Dermis blood vessel endothelial cell (primary cell): Measurements from ENCODE around the gene AGRN. TPM values are rescaled to one million over a fixed set of nuclear protein-coding genes. Genes with fewer than 3 reads are reported as not detected.
A peak's percentile ranks its signal among the peaks of the same experiment; 100 is the strongest.
"Not testable (repeated sequence)": the region's sequence is repeated elsewhere in the genome, so short reads cannot be mapped to it uniquely, and the experiment has no call there.

Source experiments
- DNase-seq: peaks from one replicate; pipeline ENCODE4 v3.0.0; 2010
- total RNA-seq: library from RNA; depleted of rRNA; stranded (reverse); fragments of >200 nt; gene quantifications from 2 replicates; pipeline ENCODE4 v1.2.3, GENCODE V29; 2014

AGRN gene
- total RNA-seq, 1 donor from 2014 or later: 117 TPM

- DNase-seq: no peak
Measured at GRCh38 chr1:1067860-1068516, 48.1 kb downstream of the AGRN start.

- DNase-seq: no peak
Measured at GRCh38 chr1:1068517-1069055, 48.7 kb downstream of the AGRN start.

GRCh38 chr1:1069056-1069710 is 49.3 kb downstream of the AGRN start:
- peak; percentile 52 for DNase-seq

- DNase-seq: no peak
Measured at GRCh38 chr1:1069711-1070676, 50.1 kb downstream of the AGRN start.

- DNase-seq: no peak
Measured at GRCh38 chr1:1071486-1072298, 51.8 kb downstream of the AGRN start.

- DNase-seq: no peak
Measured at GRCh38 chr1:1072299-1072848, 52.5 kb downstream of the AGRN start.

- no peak for DNase-seq
Measured at GRCh38 chr1:1072849-1073742, 53.2 kb downstream of the AGRN start.

- DNase-seq: no peak
Measured at GRCh38 chr1:1073743-1074587, 54.0 kb downstream of the AGRN start, which contains the start of gene RNF223. RNF223 (minus strand) TSS chr1:1074306; CDS start chr1:1072566, 1,740 bp downstream.

- no peak for DNase-seq
Measured at GRCh38 chr1:1074631-1075147, 54.8 kb downstream of the AGRN start.

GRCh38 chr1:1075148-1075935 is 55.4 kb downstream of the AGRN start:
- no peak for DNase-seq

- not testable (repeated sequence) for DNase-seq
Measured at GRCh38 chr1:1077396-1077795, 57.5 kb downstream of the AGRN start.

GRCh38 chr1:1079408-1080121 is 59.6 kb downstream of the AGRN start:
- peak; percentile 75 for DNase-seq

- peak; percentile 43 for DNase-seq
Measured at GRCh38 chr1:1080122-1080757, 60.3 kb downstream of the AGRN start.

- no peak for DNase-seq
Measured at GRCh38 chr1:1080951-1081310, 61.0 kb downstream of the AGRN start.

GRCh38 chr1:1081311-1082238 is 61.7 kb downstream of the AGRN start:
- no peak for DNase-seq

- DNase-seq: no peak
Measured at GRCh38 chr1:1082239-1082775, 62.4 kb downstream of the AGRN start.
